Raji (cell line): Measurements from ENCODE around the gene SERPINA1.

Experiments
- POLR2A ChIP-seq: IDR thresholded peaks from 2 replicates; pipeline ENCODE4 v1.6.1; 2011; ENCODE audit warnings: low read depth, low read length, control low read depth; ENCODE audit not compliant: insufficient read depth

Gene SERPINA1

GRCh38 chr14:94330432-94330831 is 58.0 kb downstream of the SERPINA1 start:
- TF ChIP-seq POLR2A = no peak

- TF ChIP-seq POLR2A = no peak
These were observed 58.5 kb downstream of the SERPINA1 start for GRCh38 chr14:94329857-94330256.

- no peak for TF ChIP-seq POLR2A
These were observed 60.2 kb downstream of the SERPINA1 start for GRCh38 chr14:94328196-94328595.
